Right ventricle myocardium inferior (tissue), 1 donor: ENCODE data around the gene CA5B. TPM values are rescaled to one million over a fixed set of nuclear protein-coding genes. Genes with fewer than 3 reads are reported as not detected.
A peak's percentile ranks its signal among the peaks of the same experiment; 100 is the strongest.
"Not testable (repeated sequence)": the region's sequence is repeated elsewhere in the genome, so short reads cannot be mapped to it uniquely, and the experiment has no call there.

Experiments
- ATAC-seq: fragments of 200-7000 bp; cut with Tn5 transposase; one replicate; pipeline ENCODE4 v1.9.1; 2020; ENCODE audit warnings: mild to moderate bottlenecking, moderate library complexity
- DNase-seq: peaks from one replicate; pipeline ENCODE4 v3.0.0; 2021; ENCODE audit errors: missing footprints
- intact Hi-C: fragments of 100-400 bp; cut with DNase I; formaldehyde crosslinking; loops from one replicate; pipeline ENCODE4 v1.11.0; 2022
- total RNA-seq: library from RNA; stranded (reverse); fragmentation: NEBNext Ultra II Directional; extraction: Animal tissue kit (Norgen Biotek cat#: 25700); gene quantifications from one replicate; pipeline ENCODE4 v1.2.1, GENCODE V29; 2021
- donor health status: DM: no; HTN: yes; CAD: no; lungs with severe emphysema.

The CA5B gene
- total RNA-seq, 1 donor from 2014 or later: 2.4 TPM

GRCh38 chrX:15789979-15790768 is 52.1 kb downstream of the CA5B start, which contains the start of gene ZRSR2:
Gene ZRSR2, plus strand, starts transcription at chrX:15790484. Its CDS starts 12 bp downstream, at chrX:15790496.
- ATAC-seq: peak; percentile 98
- peak; percentile 90 for DNase-seq
- intact Hi-C loops: loop anchor here (10.0 kb wide), 1 partner anchor 95 kb away; no protein-coding TSS in a partner anchor

GRCh38 chrX:15790769-15791290 is 52.8 kb downstream of the CA5B start:
- no peak for DNase-seq
- intact Hi-C loops: loop anchor here (10.0 kb wide), 1 partner anchor 96 kb away; no protein-coding TSS in a partner anchor
- ATAC-seq: no peak

GRCh38 chrX:15797707-15798106 is 59.6 kb downstream of the CA5B start:
- intact Hi-C loops: loop anchor here (10.0 kb wide), 1 partner anchor 103 kb away; no protein-coding TSS in a partner anchor
- ATAC-seq (no peak), DNase-seq (no peak)

GRCh38 chrX:15804563-15804962 is 66.5 kb downstream of the CA5B start:
- intact Hi-C loops: no loop called here
- DNase-seq (no peak), ATAC-seq (no peak)

GRCh38 chrX:15808254-15808653 is 70.2 kb downstream of the CA5B start:
- ATAC-seq (no peak), DNase-seq (no peak)
- intact Hi-C loops: no loop called here

GRCh38 chrX:15812192-15812938 is 74.3 kb downstream of the CA5B start:
- no peak for DNase-seq
- intact Hi-C loops: no loop called here
- ATAC-seq: no peak

GRCh38 chrX:15813416-15813815 is 75.3 kb downstream of the CA5B start:
- intact Hi-C loops: no loop called here
- ATAC-seq (no peak), DNase-seq (no peak)

- ATAC-seq: no peak
- intact Hi-C loops: no loop called here
- DNase-seq: no peak
These were observed 76.8 kb downstream of the CA5B start for GRCh38 chrX:15814771-15815365.

- ATAC-seq (no peak), DNase-seq (no peak)
- intact Hi-C loops: no loop called here
These were observed 77.8 kb downstream of the CA5B start for GRCh38 chrX:15815779-15816437.

- DNase-seq: no peak
- no peak for ATAC-seq
- intact Hi-C loops: no loop called here
These were observed 78.4 kb downstream of the CA5B start for GRCh38 chrX:15816438-15816809.

- intact Hi-C loops: no loop called here
- DNase-seq (no peak), ATAC-seq (no peak)
These were observed 78.8 kb downstream of the CA5B start for GRCh38 chrX:15816886-15817285.

GRCh38 chrX:15820106-15821073 is 82.3 kb downstream of the CA5B start:
- no peak for ATAC-seq
- no peak for DNase-seq
- intact Hi-C loops: no loop called here

- intact Hi-C loops: no loop called here
- no peak for ATAC-seq
- DNase-seq: no peak
These were observed 84.9 kb downstream of the CA5B start for GRCh38 chrX:15822922-15823321.

- DNase-seq (no peak), ATAC-seq (no peak)
- intact Hi-C loops: no loop called here
These were observed 87.9 kb downstream of the CA5B start for GRCh38 chrX:15825936-15826335.

- no peak for DNase-seq
- intact Hi-C loops: no loop called here
- ATAC-seq: no peak
These were observed 91.1 kb downstream of the CA5B start for GRCh38 chrX:15829217-15829616.

- intact Hi-C loops, ATAC-seq, DNase-seq: not testable (repeated sequence)
These were observed 93.3 kb downstream of the CA5B start for GRCh38 chrX:15831347-15831746.

- intact Hi-C loops: no loop called here
- no peak for ATAC-seq
- no peak for DNase-seq
These were observed 96.0 kb downstream of the CA5B start for GRCh38 chrX:15834053-15834452.
